ENCODE data around the gene SNRNP70. TPM values are rescaled to one million over a fixed set of nuclear protein-coding genes. Genes with fewer than 3 reads are reported as not detected.

The SNRNP70 gene
- total RNA-seq, 1 donor from 2014 or later, result 115 TPM

DNA sequence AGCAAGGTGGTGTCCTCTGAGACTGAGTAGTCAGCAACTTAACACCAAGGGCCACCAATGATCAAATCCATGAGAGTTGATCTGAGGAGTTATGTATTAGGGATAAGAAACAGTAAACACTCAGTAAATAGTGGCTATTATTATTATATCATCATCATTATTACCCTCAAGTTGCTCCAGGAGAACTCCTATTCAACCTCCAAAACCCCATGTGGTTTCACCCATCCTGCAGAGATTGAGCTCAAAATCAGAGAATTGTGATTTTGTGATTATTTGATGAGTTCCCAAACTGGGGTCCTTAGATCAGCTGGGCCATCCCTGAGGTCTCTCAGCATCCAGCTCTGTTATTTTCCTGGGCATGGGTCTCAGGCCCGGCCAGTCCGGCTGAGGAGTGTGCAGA lies 24.3 kb upstream of the SNRNP70 start:
- no peak for DNase-seq
- Histone ChIP-seq H3K4me3 (no peak overlapping the region), H3K9me3 (replicated peaks) (no peaks in the 10 kb centered on the region), H3K27ac (replicated peaks) (no peak overlapping the region), H3K4me1 (peaks cover 37% of the 10 kb centered on the region), H3K36me3 (no peaks in the 10 kb centered on the region), H3K27me3 (ENCODE audit: low read depth) (peaks cover 75% of the 10 kb centered on the region)
- TF ChIP-seq, protein P1, sequence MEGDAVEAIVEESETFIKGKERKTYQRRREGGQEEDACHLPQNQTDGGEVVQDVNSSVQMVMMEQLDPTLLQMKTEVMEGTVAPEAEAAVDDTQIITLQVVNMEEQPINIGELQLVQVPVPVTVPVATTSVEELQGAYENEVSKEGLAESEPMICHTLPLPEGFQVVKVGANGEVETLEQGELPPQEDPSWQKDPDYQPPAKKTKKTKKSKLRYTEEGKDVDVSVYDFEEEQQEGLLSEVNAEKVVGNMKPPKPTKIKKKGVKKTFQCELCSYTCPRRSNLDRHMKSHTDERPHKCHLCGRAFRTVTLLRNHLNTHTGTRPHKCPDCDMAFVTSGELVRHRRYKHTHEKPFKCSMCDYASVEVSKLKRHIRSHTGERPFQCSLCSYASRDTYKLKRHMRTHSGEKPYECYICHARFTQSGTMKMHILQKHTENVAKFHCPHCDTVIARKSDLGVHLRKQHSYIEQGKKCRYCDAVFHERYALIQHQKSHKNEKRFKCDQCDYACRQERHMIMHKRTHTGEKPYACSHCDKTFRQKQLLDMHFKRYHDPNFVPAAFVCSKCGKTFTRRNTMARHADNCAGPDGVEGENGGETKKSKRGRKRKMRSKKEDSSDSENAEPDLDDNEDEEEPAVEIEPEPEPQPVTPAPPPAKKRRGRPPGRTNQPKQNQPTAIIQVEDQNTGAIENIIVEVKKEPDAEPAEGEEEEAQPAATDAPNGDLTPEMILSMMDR (IDR thresholded peaks at IDR 0.05; ENCODE audit: borderline replicate concordance), result no peak
- intact Hi-C loops (cut with micrococcal nuclease), result no loop called here

DNA sequence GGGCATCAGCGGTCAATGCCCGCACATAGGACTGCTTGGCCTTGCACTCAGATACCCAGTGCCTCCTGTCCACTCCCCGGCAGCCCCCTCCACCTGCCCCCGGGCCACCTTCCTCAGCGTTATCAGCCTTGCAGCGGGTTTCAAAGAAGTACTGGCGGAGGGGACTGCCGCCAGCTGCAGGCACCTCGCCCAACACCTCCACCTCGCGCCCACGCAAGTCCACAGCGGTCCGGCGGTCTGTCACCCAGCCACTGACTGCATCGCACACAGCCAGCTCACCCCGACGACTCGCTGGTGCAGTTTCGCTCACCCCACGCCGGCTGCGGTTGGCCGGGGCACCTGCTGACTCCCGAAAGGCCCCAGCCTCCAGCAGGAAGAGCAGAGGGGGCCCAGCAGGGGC lies 23.8 kb upstream of the SNRNP70 start:
- no peak for DNase-seq
- Histone ChIP-seq H3K27me3 (ENCODE audit: low read depth) (peaks cover 78% of the 10 kb centered on the region), H3K27ac (replicated peaks) (no peak overlapping the region), H3K4me1 (peaks cover 34% of the 10 kb centered on the region), H3K4me3 (no peak overlapping the region), H3K9me3 (replicated peaks) (no peaks in the 10 kb centered on the region), H3K36me3 (no peaks in the 10 kb centered on the region)
- TF ChIP-seq, protein P1 (IDR thresholded peaks at IDR 0.05; ENCODE audit: borderline replicate concordance), result no peak
- intact Hi-C loops (cut with micrococcal nuclease), result no loop called here

DNA sequence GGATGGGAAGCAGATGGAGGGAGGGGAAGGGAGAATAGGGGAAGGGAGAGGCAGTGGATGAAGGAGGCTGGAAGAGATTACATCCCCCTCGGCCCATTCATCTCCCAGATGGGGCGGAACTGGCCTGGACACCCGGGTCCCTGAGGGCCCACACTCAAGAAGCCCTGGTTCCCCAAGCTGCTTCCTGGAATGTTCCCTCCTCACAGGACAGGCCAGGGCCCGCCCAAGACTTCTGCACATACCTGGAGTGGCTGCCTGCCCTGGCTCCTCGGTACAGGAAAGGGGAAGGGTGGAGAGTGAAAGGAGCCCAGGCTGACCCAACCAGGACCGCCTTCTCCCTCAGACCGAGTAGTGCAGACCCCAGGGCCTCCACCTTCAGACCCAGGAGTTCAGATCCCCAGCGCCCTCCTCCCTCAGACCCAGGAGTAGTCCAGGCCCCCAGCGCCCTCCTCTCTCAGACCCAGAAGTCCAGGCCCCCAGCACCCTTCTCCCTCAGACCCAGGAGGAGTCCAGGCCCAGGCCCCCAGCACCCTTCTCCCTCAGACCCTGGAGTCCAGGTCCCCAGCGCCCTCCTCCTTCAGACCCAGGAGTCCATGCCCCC lies 21.1 kb upstream of the SNRNP70 start:
- H3K27ac ChIP-seq (replicated peaks), result no peak overlapping the region
- no peak for DNase-seq
- no peaks in the 10 kb centered on the region for H3K9me3 ChIP-seq (replicated peaks)
- H3K27me3 ChIP-seq (ENCODE audit: low read depth), result peaks cover 87% of the 10 kb centered on the region
- H3K4me3 ChIP-seq, result no peak overlapping the region
- TF ChIP-seq, protein P1 (IDR thresholded peaks at IDR 0.05; ENCODE audit: borderline replicate concordance), result no peak
- H3K36me3 ChIP-seq, result no peaks in the 10 kb centered on the region
- H3K4me1 ChIP-seq, result peaks cover 18% of the 10 kb centered on the region
- intact Hi-C loops (cut with micrococcal nuclease), result no loop called here

DNA sequence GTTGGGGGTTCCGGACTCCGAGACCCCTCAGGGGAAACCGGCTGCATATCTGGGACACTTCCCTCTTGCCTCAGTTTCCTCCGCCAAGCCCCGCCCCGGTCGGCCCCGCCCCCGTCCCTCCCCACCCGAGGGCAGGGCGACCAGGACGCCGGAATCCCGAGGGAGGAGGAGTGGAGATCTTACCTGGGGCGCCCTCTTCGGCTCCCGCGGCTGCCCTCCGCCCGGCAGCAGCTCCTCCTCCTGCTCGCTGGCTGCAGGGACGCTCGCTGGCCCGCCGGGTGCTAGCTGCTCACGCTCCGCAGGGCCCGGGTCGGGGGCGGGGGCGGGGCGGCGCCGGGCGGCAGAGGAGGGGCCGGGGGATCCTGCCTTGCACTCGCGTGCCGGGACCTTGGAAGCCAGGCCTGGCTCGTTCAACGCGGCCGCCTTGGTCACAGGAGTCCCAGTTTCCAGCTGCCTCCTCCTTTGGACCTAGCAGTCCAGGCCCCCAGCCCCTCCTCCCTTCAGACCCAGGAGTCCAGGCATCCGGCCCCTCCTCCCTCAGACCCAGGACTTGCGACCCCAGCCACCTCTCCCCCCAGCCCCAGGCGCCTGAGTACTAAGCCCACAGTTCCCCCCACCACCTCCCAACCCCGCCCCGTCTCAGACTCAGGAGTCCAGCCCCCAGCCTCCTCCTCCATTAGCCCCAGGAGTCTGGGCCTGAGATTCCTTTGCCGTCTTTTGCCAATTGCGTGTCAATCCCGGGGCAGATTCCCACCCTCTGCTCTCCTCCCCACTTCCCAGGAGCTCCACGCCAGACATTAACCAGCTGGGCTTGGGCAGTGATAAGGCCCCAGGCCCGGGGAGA lies 20.3 kb upstream of the SNRNP70 start, which contains the start of gene NTF4:
NTF4 (minus strand) TSS at position 51 of the 844 bp plus-strand sequence. CDS start 2,821 bp downstream, outside the sequence.
- Histone ChIP-seq H3K27me3 (ENCODE audit: low read depth) (peaks cover 94% of the 10 kb centered on the region), H3K27ac (replicated peaks) (no peak within 1 kb of the TSS), H3K4me1 (peaks cover 18% of the 10 kb centered on the region), H3K4me3 (peak within 1 kb of the TSS; percentile 53), H3K9me3 (replicated peaks) (no peaks in the 10 kb centered on the region), H3K36me3 (no peaks in the 10 kb centered on the region)
- TF ChIP-seq, protein P1 (IDR thresholded peaks at IDR 0.05; ENCODE audit: borderline replicate concordance), result no peak
- DNase-seq, result no peak
- intact Hi-C loops (cut with micrococcal nuclease), result no loop called here

DNA sequence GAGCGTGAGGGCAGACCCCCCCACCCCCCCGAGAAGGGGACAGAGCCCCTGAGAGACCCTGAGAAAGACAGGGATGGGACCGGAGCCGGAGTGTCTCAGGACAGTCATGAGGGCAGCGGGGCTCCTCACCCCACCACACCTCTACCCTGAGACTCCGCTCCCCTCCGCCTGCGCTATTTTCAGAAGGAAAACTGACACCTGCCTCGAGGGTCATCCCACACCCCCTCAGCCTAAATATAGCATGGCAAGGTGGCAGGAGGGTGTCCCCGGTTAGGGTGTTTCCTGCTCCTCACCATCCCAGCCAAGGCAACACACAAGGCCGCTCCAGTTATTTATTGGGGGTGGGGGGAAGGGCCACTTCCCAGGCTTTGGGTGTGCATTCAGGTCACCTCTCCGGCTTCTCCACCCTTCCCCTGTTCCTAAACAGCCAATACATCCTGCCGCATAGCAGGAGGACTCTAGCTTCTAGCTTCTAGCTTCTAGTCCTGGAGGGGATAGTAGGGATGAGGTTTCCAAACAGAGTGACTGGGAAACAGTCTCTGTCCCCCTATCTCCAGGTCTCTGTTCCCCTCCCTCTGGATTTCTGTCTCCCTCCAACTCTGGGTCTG lies 19.2 kb upstream of the SNRNP70 start:
- Histone ChIP-seq H3K27me3 (ENCODE audit: low read depth) (peaks cover 96% of the 10 kb centered on the region), H3K9me3 (replicated peaks) (no peaks in the 10 kb centered on the region), H3K4me1 (peaks cover 18% of the 10 kb centered on the region), H3K27ac (replicated peaks) (no peak overlapping the region), H3K36me3 (no peaks in the 10 kb centered on the region), H3K4me3 (no peak overlapping the region)
- intact Hi-C loops (cut with micrococcal nuclease), result no loop called here
- TF ChIP-seq, protein P1 (IDR thresholded peaks at IDR 0.05; ENCODE audit: borderline replicate concordance), result no peak
- no peak for DNase-seq
